Retina (tissue), 1 donor: Measurements from ENCODE around the gene TESMIN.
A peak's percentile ranks its signal among the peaks of the same experiment; 100 is the strongest.

Experiments
- DNase-seq: peaks from one replicate; pipeline ENCODE4 v3.0.0-alpha.2; 2016

TESMIN gene

GRCh38 chr11:68704887-68705286 is 46.4 kb downstream of the TESMIN start:
- no peak for DNase-seq

GRCh38 chr11:68698993-68699392 is 52.3 kb downstream of the TESMIN start:
- DNase-seq, result no peak

DNA sequence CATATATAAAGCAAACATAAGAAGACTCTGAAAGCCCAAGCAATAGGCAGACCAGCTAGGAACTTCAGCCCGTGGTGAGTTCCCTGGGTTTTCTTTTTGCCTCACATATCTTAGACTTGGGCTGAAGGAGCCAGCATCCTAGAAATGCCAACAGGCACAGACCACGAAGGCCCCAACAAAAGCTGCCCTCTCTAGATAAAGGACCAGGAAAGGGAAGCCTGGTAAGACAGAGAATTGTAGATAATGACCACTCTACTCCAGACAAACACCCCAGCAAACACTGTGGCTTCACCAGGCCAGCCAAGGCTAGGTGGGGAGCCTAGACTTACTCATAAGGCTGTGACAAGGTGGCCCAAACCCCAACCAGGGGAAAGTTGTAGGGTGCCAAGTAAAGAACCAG is 55.8 kb downstream of the TESMIN start:
- DNase-seq, result no peak

DNA sequence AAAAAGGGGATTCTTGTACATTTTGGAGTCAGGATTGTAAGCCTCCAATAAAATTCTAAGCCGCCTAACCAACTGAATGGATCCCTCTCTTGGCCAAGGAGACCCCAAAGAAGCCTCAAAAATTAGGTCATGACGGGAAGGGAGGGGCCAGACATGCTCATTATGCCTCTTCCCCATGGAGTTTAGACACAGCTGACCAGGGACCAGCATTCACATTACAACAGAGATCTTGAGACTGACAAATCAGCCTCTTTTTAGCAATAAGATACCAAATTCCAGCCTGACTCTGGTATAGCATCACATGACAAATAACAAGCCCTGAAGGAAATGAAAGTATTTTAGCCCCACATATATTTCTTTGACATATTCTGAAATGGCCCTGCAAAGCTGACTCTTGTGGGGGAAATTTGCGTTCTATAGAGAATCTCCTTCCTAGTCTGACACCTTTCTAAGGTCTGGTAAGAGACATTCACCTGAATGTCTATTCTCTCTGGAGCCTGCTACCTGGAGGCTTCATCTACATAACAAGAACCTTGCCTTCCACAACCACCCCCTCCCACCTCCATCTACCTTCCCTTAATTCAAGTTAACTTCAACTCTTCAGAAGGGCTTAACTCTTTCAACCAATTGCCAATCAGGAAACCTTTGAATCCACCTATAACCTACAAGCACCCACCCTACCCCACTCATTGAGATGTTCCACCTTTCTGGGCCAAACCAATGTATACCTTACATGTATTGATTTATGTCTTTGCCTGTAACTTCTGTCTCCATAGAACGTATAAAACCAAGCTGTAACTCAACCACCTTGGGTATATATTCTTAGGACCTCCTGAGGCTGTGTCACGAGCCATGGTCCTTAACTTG is 56.7 kb downstream of the TESMIN start:
- no peak for DNase-seq

- DNase-seq, result no peak
Measured at GRCh38 chr11:68693484-68693882, 57.8 kb downstream of the TESMIN start.

GRCh38 chr11:68692871-68693483 is 58.3 kb downstream of the TESMIN start:
- DNase-seq, result no peak

DNA sequence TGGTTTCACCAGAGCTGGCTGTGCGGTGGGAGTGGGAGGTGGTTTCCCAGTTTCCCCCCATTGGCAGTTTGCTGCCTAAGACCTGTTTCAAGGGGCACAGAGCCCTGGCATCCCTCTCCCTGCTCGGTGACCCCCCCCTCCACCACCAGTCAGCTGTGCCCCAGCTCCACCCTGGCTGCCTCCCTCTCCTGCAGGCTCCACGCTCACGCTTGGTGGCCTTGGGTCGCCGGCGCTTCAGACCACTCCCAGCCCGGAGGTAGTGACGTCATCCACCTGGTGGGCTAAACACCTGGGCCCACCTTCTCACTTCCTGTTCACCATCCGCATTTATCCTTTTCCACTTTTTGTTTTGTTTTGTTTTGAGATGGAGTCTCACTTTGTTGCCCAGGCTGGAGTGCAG is 59.2 kb downstream of the TESMIN start:
- DNase-seq, result no peak

GRCh38 chr11:68691402-68691784 is 59.9 kb downstream of the TESMIN start:
- DNase-seq, result peak; percentile 0

GRCh38 chr11:68690671-68691401 is 60.5 kb downstream of the TESMIN start:
- DNase-seq, result no peak

- no peak for DNase-seq
Measured at GRCh38 chr11:68689737-68690625, 61.3 kb downstream of the TESMIN start.

- no peak for DNase-seq
Measured at GRCh38 chr11:68688881-68689280, 62.4 kb downstream of the TESMIN start.

DNA sequence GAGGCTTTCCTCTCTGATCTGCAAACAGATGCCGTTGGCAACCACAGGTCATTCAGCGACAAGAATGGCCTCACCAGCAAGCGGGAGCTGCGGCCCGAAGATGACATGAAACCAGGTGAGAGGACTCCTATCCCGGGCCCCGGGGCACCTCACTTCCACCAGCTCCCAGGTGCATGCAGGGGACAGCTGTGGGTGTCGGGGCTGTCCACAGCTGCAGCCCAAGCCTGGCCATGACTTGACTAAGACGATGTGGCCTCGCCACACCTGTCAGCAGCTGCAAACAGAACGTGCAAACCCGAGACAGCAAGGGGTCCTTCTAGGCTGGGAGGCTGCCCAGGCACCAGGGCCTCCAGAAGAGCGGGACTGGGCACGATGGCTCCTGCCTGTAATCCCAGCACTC is 63.3 kb downstream of the TESMIN start:
- DNase-seq, result no peak

DNA sequence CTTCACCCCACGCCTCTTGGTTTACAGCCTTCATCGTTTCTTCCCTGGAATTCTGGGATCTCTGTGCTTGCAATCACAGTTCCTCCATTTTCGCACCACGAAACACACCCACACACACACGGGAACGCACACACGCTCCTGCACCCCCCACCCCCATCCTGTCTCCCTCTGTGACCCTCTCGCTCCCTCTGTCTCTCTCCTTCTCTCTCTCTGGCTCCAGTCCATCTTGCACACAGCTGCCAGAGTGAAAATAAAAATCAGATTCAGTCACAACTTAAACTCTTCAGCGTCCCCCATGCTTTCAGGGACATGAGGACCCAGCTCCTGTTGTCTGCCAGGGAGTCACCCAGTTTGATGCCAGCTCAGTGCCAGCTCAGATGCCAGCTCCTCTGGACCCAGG is 64.0 kb downstream of the TESMIN start:
- no peak for DNase-seq

- DNase-seq, result no peak
Measured at GRCh38 chr11:68686486-68686885, 64.8 kb downstream of the TESMIN start.

GRCh38 chr11:68685656-68686380 is 65.5 kb downstream of the TESMIN start:
- no peak for DNase-seq

DNA sequence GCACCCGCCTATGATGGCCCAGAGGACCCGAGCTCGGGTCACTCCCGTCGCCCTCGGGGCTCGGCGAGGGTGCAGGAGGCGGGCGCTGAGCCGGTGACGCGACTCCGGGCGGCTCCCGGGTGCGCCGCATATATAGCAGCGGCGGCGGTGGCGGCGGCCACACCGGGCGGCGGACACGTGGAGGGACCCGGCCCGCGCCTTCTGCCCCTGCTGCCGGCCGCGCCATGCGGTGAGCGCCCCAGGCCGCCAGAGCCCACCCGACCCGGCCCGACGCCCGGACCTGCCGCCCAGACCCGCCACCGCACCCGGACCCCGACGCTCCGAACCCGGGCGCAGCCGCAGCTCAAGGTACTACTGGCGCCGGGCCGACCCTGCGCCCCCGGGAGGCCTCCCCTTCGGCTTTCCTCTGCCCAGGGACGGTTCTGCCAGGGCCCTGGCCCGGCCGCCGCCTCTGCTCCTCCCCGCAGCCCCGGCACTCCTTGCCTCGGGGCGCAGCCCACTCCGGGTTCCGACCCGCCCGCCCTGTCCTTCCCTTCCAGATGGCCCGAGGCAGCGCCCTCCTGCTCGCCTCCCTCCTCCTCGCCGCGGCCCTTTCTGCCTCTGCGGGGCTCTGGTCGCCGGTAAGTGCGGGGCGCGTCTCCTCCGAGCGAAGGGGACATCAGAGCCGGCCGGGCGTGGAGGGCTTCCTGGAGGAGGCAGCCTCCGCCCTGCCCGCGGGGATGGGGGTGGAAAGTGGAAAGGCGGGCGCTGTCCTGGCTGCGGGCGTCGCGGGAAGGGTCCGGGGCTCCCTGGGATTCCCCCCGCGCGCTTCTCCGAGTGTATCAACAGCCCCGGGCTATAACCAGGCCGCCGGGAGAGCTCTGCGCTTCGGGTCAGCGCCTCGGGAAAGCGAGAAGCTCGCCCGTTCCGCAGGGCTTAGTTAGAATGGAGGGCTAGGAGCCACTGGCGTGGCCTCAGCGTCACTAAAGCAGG is 66.6 kb downstream of the TESMIN start, which contains the start of gene GAL:
GAL (plus strand) TSS at position 160 of the 972 bp plus-strand sequence; CDS start at position 540, 380 bp downstream.
- DNase-seq, result peak; percentile 62

DNA sequence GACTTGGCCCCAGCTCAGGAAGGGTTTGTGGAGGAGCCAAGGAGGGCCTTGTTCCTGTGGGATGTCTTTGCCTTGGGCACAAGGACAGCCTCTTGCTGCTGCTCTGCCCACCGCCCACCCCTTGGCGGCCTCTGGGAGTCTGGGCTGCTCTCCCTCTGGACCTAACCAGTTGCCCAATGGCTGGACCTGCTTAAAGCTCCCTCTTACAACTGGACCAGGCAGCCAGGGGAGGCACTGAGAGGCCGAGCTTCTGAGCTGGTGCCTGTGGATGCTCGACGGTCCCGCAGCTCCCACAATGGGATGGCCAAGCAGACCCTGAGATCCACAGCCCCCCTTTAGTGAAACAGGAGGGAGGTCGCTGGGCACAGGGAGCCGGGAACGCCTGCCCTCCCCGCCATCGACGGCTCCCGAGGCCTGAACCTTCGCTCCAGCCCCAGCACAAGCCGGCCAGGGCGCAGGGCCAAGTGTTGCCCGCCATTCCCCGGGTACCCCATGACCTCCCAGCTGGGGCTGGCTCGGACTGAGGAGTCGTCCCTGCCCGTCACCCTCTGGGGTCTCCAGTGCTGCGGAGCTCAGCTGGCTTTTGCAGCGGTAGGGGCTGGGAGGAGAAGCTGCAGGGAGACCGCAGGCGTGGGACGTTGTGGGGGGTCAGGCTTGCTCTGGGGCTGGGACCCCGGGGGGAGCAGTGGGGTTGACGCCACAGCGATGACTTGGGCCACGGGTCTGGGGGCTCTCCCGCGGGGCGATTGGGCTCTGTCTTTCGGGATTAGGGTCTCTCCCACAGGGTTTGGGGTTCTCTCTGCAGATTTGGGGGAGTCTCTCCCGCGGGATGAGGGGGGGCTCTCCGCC is 67.6 kb downstream of the TESMIN start:
- DNase-seq, result no peak

DNA sequence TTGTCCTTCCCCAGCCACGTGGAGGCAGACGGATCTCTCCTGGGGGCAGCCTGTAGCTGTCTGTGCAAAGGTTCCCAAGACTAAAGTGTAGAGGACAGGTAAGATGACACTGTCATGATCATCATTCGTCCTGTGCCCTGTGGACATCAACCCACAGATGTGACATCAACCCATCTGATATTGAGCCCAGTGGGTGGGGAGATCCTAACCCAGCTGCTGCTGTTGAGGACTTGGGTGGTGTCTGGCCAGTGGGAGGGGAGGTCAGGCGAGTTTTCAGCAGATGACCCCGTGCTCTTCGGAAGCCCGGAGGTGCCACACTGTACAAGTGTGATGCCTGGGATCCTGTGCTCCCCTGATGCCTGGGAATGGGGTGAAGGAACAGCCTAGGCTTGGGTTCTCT is 68.2 kb downstream of the TESMIN start:
- DNase-seq, result no peak

DNA sequence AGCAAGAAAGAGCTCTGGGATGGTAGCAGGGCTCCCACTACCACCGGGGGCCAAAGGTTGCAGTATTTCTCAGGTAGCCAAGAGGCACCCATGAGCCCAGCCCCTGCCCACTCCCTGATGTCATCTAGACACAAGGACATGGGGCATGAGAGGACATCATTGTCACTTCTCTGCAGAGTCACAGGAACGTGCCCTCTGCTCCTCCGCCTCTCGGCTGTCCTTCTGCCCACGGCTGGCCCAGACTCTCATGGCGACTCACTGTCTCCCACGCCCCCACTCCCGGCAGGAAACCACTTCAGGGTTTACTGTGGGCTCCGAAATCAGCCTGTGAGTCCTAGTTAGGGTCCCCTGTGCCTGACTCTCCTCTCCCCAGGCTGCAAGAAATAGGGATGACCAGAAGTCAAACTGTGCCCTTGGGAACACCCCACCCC is 68.8 kb downstream of the TESMIN start:
- no peak for DNase-seq
